ENCODE results near the gene GJA9.

GRCh38 chr1:38875811-38876210 is 5.6 kb downstream of the GJA9 start:
- TF ChIP-seq CTCF (IDR thresholded peaks at IDR 0.05; ENCODE audit: low read depth, low read length) (no peak), POLR2A (IDR thresholded peaks at IDR 0.05; ENCODE audit: extremely low read depth, insufficient read length) (no peak), MYC (IDR thresholded peaks at IDR 0.05; ENCODE audit: low read depth, low read length) (no peak)
- TF ChIP-seq, protein P1, sequence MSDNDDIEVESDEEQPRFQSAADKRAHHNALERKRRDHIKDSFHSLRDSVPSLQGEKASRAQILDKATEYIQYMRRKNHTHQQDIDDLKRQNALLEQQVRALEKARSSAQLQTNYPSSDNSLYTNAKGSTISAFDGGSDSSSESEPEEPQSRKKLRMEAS (IDR thresholded peaks at IDR 0.05; ENCODE audit: low read depth, low read length): no peak

Measured in NB4 (cell line).